ENCODE data around the gene IGF2BP2.
"Not testable (repeated sequence)": the region's sequence is repeated elsewhere in the genome, so short reads cannot be mapped to it uniquely, and the experiment has no call there.

Gene IGF2BP2

DNA sequence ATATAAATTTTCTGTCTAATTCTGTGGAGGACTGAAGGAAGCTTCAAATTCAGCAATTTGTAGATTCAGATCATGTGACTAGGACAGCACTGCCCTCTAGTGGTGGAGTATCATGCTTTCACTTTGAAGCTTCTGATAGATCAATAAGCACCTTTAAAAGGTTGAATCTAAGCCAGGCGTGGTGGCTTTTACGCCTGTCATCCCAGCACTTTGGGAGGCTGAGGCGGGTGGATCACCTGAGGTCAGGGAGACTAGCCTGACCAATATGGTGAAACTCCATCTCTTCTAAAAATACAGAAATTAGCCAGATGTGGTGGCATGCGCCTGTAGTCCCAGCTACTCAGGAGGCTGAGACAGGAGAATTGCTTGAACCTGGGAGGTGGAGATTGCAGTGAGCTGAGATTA is 56.3 kb downstream of the IGF2BP2 start:
- not testable (repeated sequence) for H3K4me3 ChIP-seq (ENCODE audit: severe bottlenecking); DNase-seq (ENCODE audit: low spot score); H3K36me3 ChIP-seq (ENCODE audit: low read depth); H3K27me3 ChIP-seq (ENCODE audit: insufficient read depth, poor library complexity, severe bottlenecking); H3K9me3 ChIP-seq (ENCODE audit: severe bottlenecking)
- H3K4me1 ChIP-seq (ENCODE audit: insufficient read depth, poor library complexity, severe bottlenecking), result peaks cover 46% of the 10 kb centered on the region
- TF ChIP-seq, protein P1, sequence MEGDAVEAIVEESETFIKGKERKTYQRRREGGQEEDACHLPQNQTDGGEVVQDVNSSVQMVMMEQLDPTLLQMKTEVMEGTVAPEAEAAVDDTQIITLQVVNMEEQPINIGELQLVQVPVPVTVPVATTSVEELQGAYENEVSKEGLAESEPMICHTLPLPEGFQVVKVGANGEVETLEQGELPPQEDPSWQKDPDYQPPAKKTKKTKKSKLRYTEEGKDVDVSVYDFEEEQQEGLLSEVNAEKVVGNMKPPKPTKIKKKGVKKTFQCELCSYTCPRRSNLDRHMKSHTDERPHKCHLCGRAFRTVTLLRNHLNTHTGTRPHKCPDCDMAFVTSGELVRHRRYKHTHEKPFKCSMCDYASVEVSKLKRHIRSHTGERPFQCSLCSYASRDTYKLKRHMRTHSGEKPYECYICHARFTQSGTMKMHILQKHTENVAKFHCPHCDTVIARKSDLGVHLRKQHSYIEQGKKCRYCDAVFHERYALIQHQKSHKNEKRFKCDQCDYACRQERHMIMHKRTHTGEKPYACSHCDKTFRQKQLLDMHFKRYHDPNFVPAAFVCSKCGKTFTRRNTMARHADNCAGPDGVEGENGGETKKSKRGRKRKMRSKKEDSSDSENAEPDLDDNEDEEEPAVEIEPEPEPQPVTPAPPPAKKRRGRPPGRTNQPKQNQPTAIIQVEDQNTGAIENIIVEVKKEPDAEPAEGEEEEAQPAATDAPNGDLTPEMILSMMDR (IDR thresholded peaks at IDR 0.05; ENCODE audit: poor library complexity, severe bottlenecking), result peak; percentile 86
- ATAC-seq (ENCODE audit: low read depth), result 0 out of 3 replicates have a peak, but pooled peaks have one; percentile 10
- peak overlapping the region; percentile 7 for H3K27ac ChIP-seq (ENCODE audit: poor library complexity, severe bottlenecking)

DNA sequence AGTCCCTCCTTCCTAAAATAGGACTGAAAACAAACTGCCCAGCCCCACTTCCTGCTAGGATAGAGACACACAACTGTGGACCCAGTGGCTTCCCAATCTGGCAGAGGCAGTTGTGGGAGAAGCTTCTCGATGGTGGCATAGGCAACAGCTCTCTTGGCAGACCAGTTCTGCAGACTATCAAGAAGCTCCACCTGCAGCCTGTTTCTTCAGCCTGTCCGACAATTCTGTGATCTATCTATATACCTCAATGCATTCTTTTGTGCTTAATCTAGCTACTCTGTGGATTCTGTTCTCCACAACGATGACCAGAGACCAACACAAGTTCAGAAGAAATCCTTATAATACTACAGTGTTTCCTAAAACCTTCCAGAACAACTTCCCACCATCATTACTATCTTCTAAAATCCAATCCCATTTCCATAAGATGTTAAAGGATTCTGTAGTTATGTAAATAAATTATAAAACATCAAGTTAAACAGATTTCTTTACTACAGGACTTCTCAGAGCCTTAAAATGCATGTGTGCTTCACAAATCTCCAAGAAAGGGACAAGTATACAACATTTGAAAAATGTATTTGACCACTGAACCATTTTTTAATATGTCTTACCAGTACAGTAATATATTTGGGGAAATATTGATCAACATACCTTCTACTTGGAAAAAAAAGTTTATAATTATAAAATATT is 57.7 kb downstream of the IGF2BP2 start:
- Histone ChIP-seq H3K27ac (ENCODE audit: poor library complexity, severe bottlenecking) (peak overlapping the region; percentile 7), H3K36me3 (ENCODE audit: low read depth) (no peaks in the 10 kb centered on the region), H3K4me3 (ENCODE audit: severe bottlenecking) (no peak overlapping the region), H3K9me3 (ENCODE audit: severe bottlenecking) (no peaks in the 10 kb centered on the region), H3K4me1 (ENCODE audit: insufficient read depth, poor library complexity, severe bottlenecking) (peaks cover 55% of the 10 kb centered on the region), H3K27me3 (ENCODE audit: insufficient read depth, poor library complexity, severe bottlenecking) (no peaks in the 10 kb centered on the region)
- TF ChIP-seq, protein P1 (IDR thresholded peaks at IDR 0.05; ENCODE audit: poor library complexity, severe bottlenecking), result no peak
- no peak for DNase-seq (ENCODE audit: low spot score)
- peak; percentile 59 for ATAC-seq (ENCODE audit: low read depth)

DNA sequence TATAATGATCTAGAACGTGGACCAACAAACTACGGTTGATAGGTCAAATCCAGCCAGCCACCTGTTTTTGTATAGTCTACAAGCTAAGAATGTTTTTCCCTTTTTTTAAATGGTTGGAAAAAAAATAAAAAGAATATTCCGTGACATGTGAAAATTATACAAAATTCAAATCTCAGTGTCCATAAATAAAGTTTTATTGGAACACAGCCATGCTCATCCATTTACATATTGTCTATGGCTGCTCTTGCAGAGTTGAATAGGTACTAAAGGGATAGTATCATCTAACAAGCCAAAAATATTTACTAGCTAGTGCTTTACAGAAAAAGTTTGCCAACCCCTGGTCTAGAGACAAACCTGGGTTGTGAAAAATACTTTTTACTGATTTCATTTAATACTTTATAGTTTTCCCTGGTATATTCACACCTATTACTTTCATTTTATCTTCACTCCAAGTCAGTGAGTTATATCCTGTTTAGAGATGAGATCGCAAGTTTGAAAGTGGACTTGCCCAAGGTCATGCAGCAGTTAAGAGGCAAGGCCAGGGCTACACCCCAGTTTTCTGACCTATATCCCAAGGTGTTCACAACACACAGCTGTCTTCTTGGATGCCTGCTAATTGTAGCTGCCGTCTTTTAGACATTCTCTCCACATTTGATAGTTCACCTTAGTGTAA is 58.4 kb downstream of the IGF2BP2 start:
- TF ChIP-seq, protein P1 (IDR thresholded peaks at IDR 0.05; ENCODE audit: poor library complexity, severe bottlenecking), result no peak
- peak overlapping the region; percentile 7 for H3K27ac ChIP-seq (ENCODE audit: poor library complexity, severe bottlenecking)
- no peaks in the 10 kb centered on the region for H3K36me3 ChIP-seq (ENCODE audit: low read depth)
- ATAC-seq (ENCODE audit: low read depth) (0 out of 3 replicates have a peak, but pooled peaks have one; percentile 7), DNase-seq (ENCODE audit: low spot score) (no peak)
- H3K4me1 ChIP-seq (ENCODE audit: insufficient read depth, poor library complexity, severe bottlenecking), result peaks cover 61% of the 10 kb centered on the region
- no peak overlapping the region for H3K4me3 ChIP-seq (ENCODE audit: severe bottlenecking)
- H3K27me3 ChIP-seq (ENCODE audit: insufficient read depth, poor library complexity, severe bottlenecking), result no peaks in the 10 kb centered on the region
- H3K9me3 ChIP-seq (ENCODE audit: severe bottlenecking), result no peaks in the 10 kb centered on the region

DNA sequence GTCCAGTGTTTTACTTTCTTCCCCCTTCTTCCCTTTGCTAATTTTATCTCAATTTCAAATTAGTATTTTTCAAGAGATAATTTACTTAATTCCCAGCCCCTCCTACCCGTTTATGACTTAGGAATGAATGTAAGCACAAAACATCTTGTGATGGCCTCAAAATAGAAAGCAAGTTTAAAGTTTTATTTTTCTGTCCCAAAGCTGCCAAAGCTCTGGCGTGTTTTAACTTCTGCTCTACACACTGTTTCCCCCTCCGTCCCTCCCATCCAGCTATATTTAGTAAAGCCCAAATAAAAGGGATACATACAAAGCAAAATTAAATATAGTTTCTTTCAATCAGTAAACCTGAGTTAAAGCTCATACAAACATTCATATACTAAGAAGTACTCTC is 59.9 kb downstream of the IGF2BP2 start:
- DNase-seq (ENCODE audit: low spot score), result no peak
- TF ChIP-seq, protein P1 (IDR thresholded peaks at IDR 0.05; ENCODE audit: poor library complexity, severe bottlenecking), result no peak
- Histone ChIP-seq H3K9me3 (ENCODE audit: severe bottlenecking) (no peaks in the 10 kb centered on the region), H3K27ac (ENCODE audit: poor library complexity, severe bottlenecking) (peak overlapping the region; percentile 23), H3K4me1 (ENCODE audit: insufficient read depth, poor library complexity, severe bottlenecking) (peaks cover 76% of the 10 kb centered on the region), H3K36me3 (ENCODE audit: low read depth) (no peaks in the 10 kb centered on the region), H3K27me3 (ENCODE audit: insufficient read depth, poor library complexity, severe bottlenecking) (no peaks in the 10 kb centered on the region), H3K4me3 (ENCODE audit: severe bottlenecking) (no peak overlapping the region)
- ATAC-seq (ENCODE audit: low read depth), result no peak

Measured in RWPE2 (cell line).